HG03139 (cell line): ENCODE measurements around the gene SH3RF3.

Source experiments
- ATAC-seq: cut with Tn5 transposase; IDR thresholded peaks from one replicate; pipeline ENCODE4 v1.9.1; 2021; ENCODE audit not compliant: unreplicated experiment

SH3RF3 gene

GRCh38 chr2:109371481-109372170 lies 242.6 kb downstream of the SH3RF3 start:
- ATAC-seq = no peak

GRCh38 chr2:109372171-109372568 lies 243.2 kb downstream of the SH3RF3 start:
- no peak for ATAC-seq

GRCh38 chr2:109372614-109373013 lies 243.6 kb downstream of the SH3RF3 start:
- ATAC-seq = no peak

- ATAC-seq = no peak
These were observed 245.0 kb downstream of the SH3RF3 start for GRCh38 chr2:109373791-109374547.

GRCh38 chr2:109374548-109375130 lies 245.6 kb downstream of the SH3RF3 start:
- no peak for ATAC-seq

- no peak for ATAC-seq
These were observed 246.1 kb downstream of the SH3RF3 start for GRCh38 chr2:109375131-109375561.

- no peak for ATAC-seq
These were observed 246.7 kb downstream of the SH3RF3 start for GRCh38 chr2:109375656-109376055.

GRCh38 chr2:109376115-109376514 lies 247.1 kb downstream of the SH3RF3 start:
- ATAC-seq = no peak

GRCh38 chr2:109376796-109377495 lies 247.9 kb downstream of the SH3RF3 start:
- ATAC-seq = no peak

- no peak for ATAC-seq
These were observed 249.0 kb downstream of the SH3RF3 start for GRCh38 chr2:109377976-109378375.

GRCh38 chr2:109378682-109379081 lies 249.7 kb downstream of the SH3RF3 start:
- ATAC-seq = no peak

GRCh38 chr2:109379507-109379906 lies 250.5 kb downstream of the SH3RF3 start:
- no peak for ATAC-seq

GRCh38 chr2:109380502-109381326 lies 251.7 kb downstream of the SH3RF3 start:
- no peak for ATAC-seq

GRCh38 chr2:109381327-109381820 lies 252.4 kb downstream of the SH3RF3 start:
- no peak for ATAC-seq

GRCh38 chr2:109382226-109382895 lies 253.4 kb downstream of the SH3RF3 start:
- no peak for ATAC-seq

GRCh38 chr2:109382951-109383350 lies 253.9 kb downstream of the SH3RF3 start:
- ATAC-seq = no peak

GRCh38 chr2:109383505-109384307 lies 254.7 kb downstream of the SH3RF3 start:
- ATAC-seq = no peak

- ATAC-seq = no peak
These were observed 255.6 kb downstream of the SH3RF3 start for GRCh38 chr2:109384308-109385271.
